Skeletal muscle tissue (tissue), 4 donors: ENCODE data around the gene HYAL1. TPM values are rescaled to one million over a fixed set of nuclear protein-coding genes. Genes with fewer than 3 reads are reported as not detected.
A peak's percentile ranks its signal among the peaks of the same experiment; 100 is the strongest.

ENCODE experiments used
- H3K27ac ChIP-seq: one replicate; pipeline ENCODE4 v1.7.0; 2013; ENCODE audit warnings: mild to moderate bottlenecking, low read depth, low read length, inconsistent platforms
- H3K27me3 ChIP-seq, 3 donors: one replicate each; pipeline ENCODE4 v1.7.0; 2013; ENCODE audit warnings: low read length in 3 of 3; ENCODE audit not compliant: control insufficient read depth in 3 of 3, insufficient read depth in 3 of 3
- H3K36me3 ChIP-seq, 3 donors: one replicate each; pipeline ENCODE4 v1.7.0; 2013; ENCODE audit warnings: low read length in 3 of 3; ENCODE audit not compliant: control insufficient read depth in 3 of 3, insufficient read depth in 3 of 3
- H3K4me1 ChIP-seq, 3 donors: one replicate each; pipeline ENCODE4 v1.7.0; 2013; ENCODE audit warnings: low read length in 3 of 3, mild to moderate bottlenecking in 3 of 3; ENCODE audit not compliant: control insufficient read depth in 3 of 3, insufficient read depth in 3 of 3
- H3K4me3 ChIP-seq, 3 donors: one replicate each; pipeline ENCODE4 v1.7.0; 2013; ENCODE audit warnings: low read length in 3 of 3
- H3K9ac ChIP-seq, 3 donors: one replicate each; pipeline ENCODE4 v1.7.0; 2013; ENCODE audit warnings: low read length in 3 of 3, mild to moderate bottlenecking in 3 of 3, moderate library complexity in 2 of 3, low read depth in 1 of 3
- H3K9me3 ChIP-seq, 3 donors: one replicate each; pipeline ENCODE4 v1.7.0; 2013; ENCODE audit warnings: low read length in 3 of 3; ENCODE audit not compliant: control insufficient read depth in 3 of 3
- total RNA-seq: library from RNA; depleted of rRNA; stranded (reverse); fragments of >200 nt; gene quantifications from one replicate; pipeline ENCODE4 v1.2.3, GENCODE V29; 2014
- donor health status: Osteomylitis.

HYAL1 gene
- total RNA-seq, 1 donor from 2014 or later: 2.6 TPM

DNA sequence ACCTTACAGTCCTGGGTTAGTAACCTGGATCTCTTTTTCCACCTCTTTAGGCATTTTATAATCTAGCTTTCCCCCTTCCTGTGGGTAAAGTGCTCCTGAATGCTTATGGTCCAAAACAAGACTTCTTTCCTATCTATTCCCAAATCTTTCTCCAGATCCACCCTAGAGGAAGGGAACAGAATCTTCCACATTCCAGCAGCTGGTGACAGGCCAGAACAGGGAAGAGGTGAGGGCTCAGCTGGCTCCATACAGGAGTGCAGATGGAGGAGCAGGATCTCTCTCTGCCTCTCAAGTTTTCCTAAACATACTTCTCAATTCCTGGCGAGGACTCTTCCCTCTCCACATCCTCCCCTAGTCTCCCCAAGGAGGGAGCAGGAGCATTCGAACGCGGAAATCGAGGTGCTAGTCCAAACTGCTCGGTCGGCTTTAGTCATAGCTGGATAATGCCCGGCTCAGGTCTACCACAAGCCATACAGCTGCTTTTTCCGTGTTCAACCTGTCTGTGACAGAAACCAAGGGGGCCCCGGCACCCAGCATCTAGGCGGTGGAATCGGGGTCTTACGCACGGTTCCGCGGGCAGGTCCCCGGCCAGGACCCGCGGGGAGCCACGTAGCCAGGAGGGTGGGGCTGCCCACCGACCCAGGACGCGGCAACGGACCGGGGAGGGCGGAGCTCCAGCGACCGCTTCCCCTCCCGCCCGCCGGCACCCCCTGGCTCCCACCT lies 33.2 kb upstream of the HYAL1 start:
- H3K36me3 ChIP-seq: peaks cover 4 to 13% (median 8%) of the 10 kb centered on the region in 3 donors
- peak overlapping the region; percentile 99 for H3K27ac ChIP-seq
- peak overlapping the region; percentile 88 to 98 (median 95) for H3K9ac ChIP-seq
- no peaks in the 10 kb centered on the region for H3K9me3 ChIP-seq
- H3K27me3 ChIP-seq: peaks cover 0 to 5% (median 0%) of the 10 kb centered on the region in 3 donors
- H3K4me1 ChIP-seq: peaks cover 57 to 80% (median 63%) of the 10 kb centered on the region in 3 donors
- H3K4me3 ChIP-seq: peak overlapping the region; percentile 78 to 91 (median 89)

GRCh38 chr3:50334339-50335075 lies 31.1 kb upstream of the HYAL1 start:
- Histone ChIP-seq H3K9me3 (no peaks in the 10 kb centered on the region), H3K9ac (peak overlapping the region; percentile 40 to 74 (median 71)), H3K36me3 (peaks cover 25 to 34% (median 29%) of the 10 kb centered on the region in 3 donors), H3K27ac (peak overlapping the region; percentile 77), H3K4me1 (peaks cover 48 to 62% (median 50%) of the 10 kb centered on the region in 3 donors), H3K27me3 (no peaks in the 10 kb centered on the region), H3K4me3 (peak overlapping the region in 2 of 3 donors; percentile 22 to 38)

GRCh38 chr3:50333744-50334328 lies 30.5 kb upstream of the HYAL1 start:
- no peaks in the 10 kb centered on the region for H3K27me3 ChIP-seq
- H3K9me3 ChIP-seq: no peaks in the 10 kb centered on the region
- H3K36me3 ChIP-seq: peaks cover 25 to 37% (median 29%) of the 10 kb centered on the region in 3 donors
- peak overlapping the region in 2 of 3 donors; percentile 14 to 38 for H3K4me3 ChIP-seq
- peak overlapping the region; percentile 77 for H3K27ac ChIP-seq
- peak overlapping the region; percentile 40 to 74 (median 71) for H3K9ac ChIP-seq
- peaks cover 46 to 60% (median 48%) of the 10 kb centered on the region in 3 donors for H3K4me1 ChIP-seq

- Histone ChIP-seq H3K9me3 (no peaks in the 10 kb centered on the region), H3K4me1 (peaks cover 45 to 56% (median 51%) of the 10 kb centered on the region in 3 donors), H3K27ac (no peak overlapping the region), H3K9ac (no peak overlapping the region), H3K4me3 (no peak overlapping the region), H3K36me3 (peaks cover 25 to 37% (median 30%) of the 10 kb centered on the region in 3 donors), H3K27me3 (no peaks in the 10 kb centered on the region)
These were observed 28.1 kb upstream of the HYAL1 start for GRCh38 chr3:50331364-50331907.

- no peak overlapping the region for H3K4me3 ChIP-seq
- peak overlapping the region in 1 of 3 donors; percentile 32 for H3K9ac ChIP-seq
- H3K27ac ChIP-seq: no peak overlapping the region
- peaks cover 34 to 51% (median 40%) of the 10 kb centered on the region in 3 donors for H3K4me1 ChIP-seq
- peaks cover 28 to 44% (median 39%) of the 10 kb centered on the region in 3 donors for H3K36me3 ChIP-seq
- H3K27me3 ChIP-seq: no peaks in the 10 kb centered on the region
- no peaks in the 10 kb centered on the region for H3K9me3 ChIP-seq
These were observed 27.0 kb upstream of the HYAL1 start for GRCh38 chr3:50330330-50330729.

DNA sequence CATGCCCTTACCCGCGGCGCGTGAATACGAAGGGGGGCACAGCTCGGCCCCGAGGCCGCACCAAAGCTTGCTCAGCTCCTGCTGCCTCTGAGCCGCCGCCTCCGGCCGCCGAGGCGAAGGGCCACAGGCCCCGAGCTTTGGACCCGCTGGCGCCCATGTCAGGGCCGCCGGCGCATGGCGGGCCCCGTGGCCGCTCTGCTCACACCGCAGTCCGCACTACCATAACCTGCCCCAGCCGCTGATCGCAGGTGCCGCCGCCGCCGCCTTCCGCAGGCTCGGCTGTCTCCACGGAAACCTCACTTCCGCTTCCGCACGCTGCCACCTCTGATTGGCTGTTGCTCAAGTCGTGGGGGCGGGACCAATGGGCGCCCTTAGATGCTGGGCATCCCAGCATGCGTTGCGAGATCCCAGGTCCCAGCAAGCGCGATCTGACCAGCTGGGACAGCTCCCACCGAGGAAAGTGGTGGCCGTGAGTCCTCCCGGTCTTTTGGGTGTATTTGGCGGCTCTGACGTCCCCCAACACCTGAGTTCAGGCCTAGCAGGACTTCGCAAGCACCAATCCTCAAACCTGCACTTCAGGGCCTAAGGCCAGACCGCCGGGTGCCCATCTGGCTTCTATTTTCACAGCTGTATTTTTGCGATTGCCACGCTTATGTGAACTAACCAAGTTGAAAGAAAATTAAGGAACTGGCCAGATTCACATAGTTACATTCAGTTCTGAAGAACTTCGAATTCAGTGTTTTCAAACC lies 24.7 kb upstream of the HYAL1 start, which contains the start of gene TUSC2:
Gene TUSC2 (minus strand): TSS at position 281 of the 749 bp plus-strand sequence. CDS start 124 bp downstream, at position 157.
- Histone ChIP-seq H3K9me3 (no peaks in the 10 kb centered on the region), H3K27me3 (no peaks in the 10 kb centered on the region), H3K4me3 (peak within 1 kb of the TSS; percentile 84 to 92 (median 87)), H3K27ac (peak within 1 kb of the TSS; percentile 82), H3K36me3 (peaks cover 31 to 41% (median 40%) of the 10 kb centered on the region in 3 donors), H3K9ac (peak within 1 kb of the TSS; percentile 94 to 97 (median 95)), H3K4me1 (peaks cover 23 to 45% (median 40%) of the 10 kb centered on the region in 3 donors)

- no peaks in the 10 kb centered on the region for H3K9me3 ChIP-seq
- H3K36me3 ChIP-seq: peaks cover 31 to 38% (median 36%) of the 10 kb centered on the region in 3 donors
- peak overlapping the region; percentile 84 to 92 (median 87) for H3K4me3 ChIP-seq
- H3K9ac ChIP-seq: peak overlapping the region; percentile 94 to 97 (median 95)
- peaks cover 25 to 48% (median 42%) of the 10 kb centered on the region in 3 donors for H3K4me1 ChIP-seq
- peak overlapping the region; percentile 82 for H3K27ac ChIP-seq
- H3K27me3 ChIP-seq: no peaks in the 10 kb centered on the region
These were observed 23.8 kb upstream of the HYAL1 start for GRCh38 chr3:50327129-50327528.

- Histone ChIP-seq H3K4me3 (no peak overlapping the region), H3K36me3 (peaks cover 23 to 28% (median 27%) of the 10 kb centered on the region in 3 donors), H3K27ac (no peak overlapping the region), H3K27me3 (no peaks in the 10 kb centered on the region), H3K4me1 (peaks cover 29 to 53% (median 45%) of the 10 kb centered on the region in 3 donors), H3K9me3 (no peaks in the 10 kb centered on the region), H3K9ac (no peak overlapping the region)
These were observed 22.8 kb upstream of the HYAL1 start for GRCh38 chr3:50326182-50326541.
